GM23338 (cell line): Measurements from ENCODE around the gene TMEM219. TPM values are rescaled to one million over a fixed set of nuclear protein-coding genes. Genes with fewer than 3 reads are reported as not detected.

Experiments used
- ATAC-seq: fragments of 200-7000 bp; cut with Tn5 transposase; 3 replicates; pipeline ENCODE4 v1.9.1; 2020
- DNase-seq: peaks from one replicate; pipeline ENCODE4 v3.0.0-alpha.2; 2015; ENCODE audit warnings: low spot score
- H2AFZ ChIP-seq: fragments of 200-600 bp; sonication (generic); 2 replicates; pipeline ENCODE4 v1.8.0; 2016; ENCODE audit warnings: antibody characterized with exemption, mild to moderate bottlenecking, moderate library complexity
- H3F3A ChIP-seq: fragments of 200-600 bp; sonication (generic); replicated peaks from 2 replicates; pipeline ENCODE4 v1.8.0; 2017; ENCODE audit warnings: antibody characterized with exemption, mixed run types, low read depth
- H3K27ac ChIP-seq: fragments of 200-600 bp; sonication (generic); 2 replicates; pipeline ENCODE4 v1.6.1; 2016; ENCODE audit warnings: low read depth
- H3K27me3 ChIP-seq: fragments of 200-600 bp; sonication (generic); 2 replicates; pipeline ENCODE4 v1.8.0; 2016; ENCODE audit warnings: mild to moderate bottlenecking, mixed run types, moderate library complexity; ENCODE audit not compliant: insufficient read depth
- H3K36me3 ChIP-seq: fragments of 200-600 bp; sonication (generic); 2 replicates; pipeline ENCODE4 v1.8.0; 2016; ENCODE audit warnings: mild to moderate bottlenecking; ENCODE audit not compliant: insufficient read depth
- H3K4me1 ChIP-seq: fragments of 200-600 bp; sonication (generic); 2 replicates; pipeline ENCODE4 v1.8.0; 2016; ENCODE audit warnings: mild to moderate bottlenecking, moderate library complexity; ENCODE audit not compliant: insufficient read depth
- H3K4me2 ChIP-seq: fragments of 200-600 bp; sonication (generic); 2 replicates; pipeline ENCODE4 v1.7.1; 2017; ENCODE audit warnings: mixed run types
- H3K4me3 ChIP-seq: fragments of 200-600 bp; sonication (generic); 2 replicates; pipeline ENCODE4 v1.6.1; 2016; ENCODE audit warnings: mixed run types
- H3K79me2 ChIP-seq: fragments of 200-600 bp; sonication (generic); replicated peaks from 2 replicates; pipeline ENCODE4 v1.8.0; 2017; ENCODE audit warnings: mild to moderate bottlenecking; ENCODE audit not compliant: insufficient read depth
- H3K9me2 ChIP-seq: fragments of 200-600 bp; sonication (generic); 2 replicates; pipeline ENCODE4 v1.8.0; 2017; ENCODE audit not compliant: insufficient read depth
- H4K20me1 ChIP-seq: fragments of 200-600 bp; sonication (generic); replicated peaks from 2 replicates; pipeline ENCODE4 v1.8.0; 2017; ENCODE audit warnings: mild to moderate bottlenecking; ENCODE audit not compliant: insufficient read depth
- H3K27ac Mint-ChIP-seq: 2 replicates; pipeline ENCODE4 v1.8.0; 2020; ENCODE audit warnings: inconsistent platforms, mild to moderate bottlenecking, moderate library complexity, mixed read lengths
- H3K27me3 Mint-ChIP-seq: 3 replicates; pipeline ENCODE4 v1.8.0; 2022; ENCODE audit warnings: low read depth, mild to moderate bottlenecking, moderate library complexity, mixed read lengths, inconsistent platforms; ENCODE audit not compliant: insufficient read depth, poor library complexity
- H3K36me3 Mint-ChIP-seq: 3 replicates; pipeline ENCODE4 v1.8.0; 2021; ENCODE audit warnings: low read depth, mild to moderate bottlenecking, inconsistent platforms, moderate library complexity, mixed read lengths
- H3K4me1 Mint-ChIP-seq: 3 replicates; pipeline ENCODE4 v1.8.0; 2020; ENCODE audit warnings: mild to moderate bottlenecking, inconsistent platforms, mixed read lengths
- H3K4me3 Mint-ChIP-seq: 3 replicates; pipeline ENCODE4 v1.8.0; 2021; ENCODE audit warnings: moderate library complexity, mild to moderate bottlenecking, inconsistent platforms, mixed read lengths
- H3K9me3 Mint-ChIP-seq: 3 replicates; pipeline ENCODE4 v1.8.0; 2020; ENCODE audit warnings: moderate library complexity, mild to moderate bottlenecking, inconsistent platforms, mixed read lengths
- CREB1 ChIP-seq: fragments of 250-450 bp; sonication (Bioruptor Pico); IDR thresholded peaks from 2 replicates; pipeline ENCODE4 v1.5.0; 2020; ENCODE audit warnings: low read depth, mild to moderate bottlenecking, moderate library complexity
- EZH2 ChIP-seq: fragments of 200-600 bp; sonication (generic); IDR thresholded peaks from one replicate; pipeline ENCODE4 v1.8.0; 2017; ENCODE audit warnings: antibody characterized with exemption, mild to moderate bottlenecking, low read depth; ENCODE audit not compliant: unreplicated experiment
- EZH2phosphoT487 ChIP-seq: fragments of 200-600 bp; sonication (generic); IDR thresholded peaks from one replicate; pipeline ENCODE4 v1.8.1; 2018; ENCODE audit warnings: antibody characterized with exemption; ENCODE audit not compliant: unreplicated experiment
- JUNB ChIP-seq: IDR thresholded peaks from one replicate; pipeline ENCODE4 v1.6.1; 2016; ENCODE audit warnings: antibody characterized with exemption; ENCODE audit not compliant: unreplicated experiment
- POLR2AphosphoS5 ChIP-seq: IDR thresholded peaks from 2 replicates; pipeline ENCODE4 v1.6.1; 2016; ENCODE audit warnings: antibody characterized with exemption, low read depth
- STAT1 ChIP-seq: IDR thresholded peaks from one replicate; pipeline ENCODE4 v1.6.1; 2016; ENCODE audit warnings: antibody characterized with exemption; ENCODE audit not compliant: unreplicated experiment
- ZNF331 ChIP-seq: fragments of 250-450 bp; sonication (Bioruptor Pico); IDR thresholded peaks from 2 replicates; pipeline ENCODE4 v1.5.0; 2020; ENCODE audit warnings: low read depth, mild to moderate bottlenecking, moderate library complexity
- polyA plus RNA-seq: library from polyadenylated mRNA; unstranded; fragments of >200 nt; fragmentation: Nextera tagmentation; extraction: Ambion mirVana; gene quantifications from 2 replicates; pipeline ENCODE4 v1.2.1, GENCODE V29; 2016
- total RNA-seq: library from RNA; depleted of rRNA; stranded (reverse); fragments of >200 nt; shearing (Covaris generic); gene quantifications from 2 replicates; pipeline ENCODE4 v1.2.3, GENCODE V29; 2014
- TF ChIP-seq, protein P1 (sequence below): fragments of 250-450 bp; sonication (Bioruptor Pico); IDR thresholded peaks from 2 replicates; pipeline ENCODE4 v1.5.0; 2020; ENCODE audit warnings: mild to moderate bottlenecking, moderate library complexity
- TF ChIP-seq, protein P2 (sequence below), 2 experiments: fragments of 200-600 bp in 1 of 2; sonication (generic) in 1 of 2; conservative IDR thresholded peaks; 2 replicates each; pipeline versions ENCODE4 v1.5.1 to v1.6.1; 2016 to 2017; ENCODE audit warnings: antibody characterized with exemption in 2 of 2, low read depth in 2 of 2, mild to moderate bottlenecking in 2 of 2, moderate library complexity in 1 of 2
- TF ChIP-seq, protein P3 (sequence below): IDR thresholded peaks from 2 replicates; pipeline ENCODE4 v1.6.1; 2016; ENCODE audit warnings: antibody characterized with exemption

The TMEM219 gene
- total and polyA plus RNA-seq, 2 experiments from 2014 or later = 50.0 to 82.3 TPM

DNA sequence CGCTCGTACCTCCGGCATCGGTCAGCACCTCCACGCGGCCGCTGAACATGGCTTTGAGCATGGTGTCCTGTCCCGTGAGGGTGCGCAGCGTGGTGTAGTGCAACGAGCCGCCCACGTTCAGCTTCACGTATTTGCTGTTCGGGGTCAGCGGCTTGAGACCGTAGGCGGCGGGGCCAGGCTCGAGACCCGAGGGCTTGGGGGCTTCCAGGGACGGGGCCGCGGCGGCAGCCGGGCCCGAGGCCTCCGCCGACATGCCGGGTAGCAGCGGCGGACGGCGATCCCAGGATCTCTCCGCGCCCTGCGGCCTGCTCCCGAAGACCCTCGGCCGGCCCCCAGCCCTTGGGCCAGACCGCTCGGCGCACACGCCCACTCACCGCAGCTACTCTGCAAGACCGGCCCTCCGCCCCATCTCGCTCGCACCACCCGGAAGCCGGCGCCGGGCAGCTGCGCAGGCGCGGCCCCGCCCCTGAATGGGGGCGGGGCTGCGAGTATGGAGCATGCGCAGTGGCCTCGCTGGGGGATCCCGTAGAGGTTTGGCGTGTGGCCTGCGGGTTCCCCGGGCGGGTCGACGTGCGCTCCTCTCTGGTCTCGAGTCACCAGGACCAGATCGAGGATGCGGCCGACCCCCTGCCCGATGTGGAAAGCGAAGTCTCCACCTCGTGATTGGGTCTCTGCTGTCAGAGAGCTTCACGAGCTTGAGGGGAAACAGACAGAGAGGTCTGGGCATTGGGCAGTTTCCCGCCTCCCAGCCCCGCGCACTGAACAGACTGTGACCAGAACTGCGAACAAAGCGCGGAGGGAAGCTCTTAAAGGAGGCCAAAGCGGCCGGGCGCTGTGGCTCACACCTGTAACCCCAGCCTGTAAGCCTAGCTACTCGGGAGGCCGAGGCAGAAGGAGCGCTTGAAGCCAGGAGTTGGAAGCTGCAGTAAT, 35.8 kb upstream of the TMEM219 start, which contains the start of gene KCTD13:
Gene KCTD13 (minus strand): TSS at position 446 of the 930 bp plus-strand sequence. CDS start 193 bp downstream, at position 253.
- Mint-ChIP-seq H3K27ac (peak within 1 kb of the TSS; percentile 98), H3K9me3 (no peaks in the 10 kb centered on the region), H3K27me3 (peaks cover 3% of the 10 kb centered on the region), H3K4me1 (peaks cover 19% of the 10 kb centered on the region), H3K36me3 (peaks cover 10% of the 10 kb centered on the region; the same call in 2 of the 3 replicates), H3K4me3 (peak within 1 kb of the TSS; percentile 87)
- peaks cover 14% of the 10 kb centered on the region; the same call in 1 of the 2 replicates for H3K4me1 ChIP-seq
- no peaks in the 10 kb centered on the region; the same call in none of the 2 replicates for H4K20me1 ChIP-seq
- no peaks in the 10 kb centered on the region for H3K27me3 ChIP-seq
- TF ChIP-seq, protein P1, sequence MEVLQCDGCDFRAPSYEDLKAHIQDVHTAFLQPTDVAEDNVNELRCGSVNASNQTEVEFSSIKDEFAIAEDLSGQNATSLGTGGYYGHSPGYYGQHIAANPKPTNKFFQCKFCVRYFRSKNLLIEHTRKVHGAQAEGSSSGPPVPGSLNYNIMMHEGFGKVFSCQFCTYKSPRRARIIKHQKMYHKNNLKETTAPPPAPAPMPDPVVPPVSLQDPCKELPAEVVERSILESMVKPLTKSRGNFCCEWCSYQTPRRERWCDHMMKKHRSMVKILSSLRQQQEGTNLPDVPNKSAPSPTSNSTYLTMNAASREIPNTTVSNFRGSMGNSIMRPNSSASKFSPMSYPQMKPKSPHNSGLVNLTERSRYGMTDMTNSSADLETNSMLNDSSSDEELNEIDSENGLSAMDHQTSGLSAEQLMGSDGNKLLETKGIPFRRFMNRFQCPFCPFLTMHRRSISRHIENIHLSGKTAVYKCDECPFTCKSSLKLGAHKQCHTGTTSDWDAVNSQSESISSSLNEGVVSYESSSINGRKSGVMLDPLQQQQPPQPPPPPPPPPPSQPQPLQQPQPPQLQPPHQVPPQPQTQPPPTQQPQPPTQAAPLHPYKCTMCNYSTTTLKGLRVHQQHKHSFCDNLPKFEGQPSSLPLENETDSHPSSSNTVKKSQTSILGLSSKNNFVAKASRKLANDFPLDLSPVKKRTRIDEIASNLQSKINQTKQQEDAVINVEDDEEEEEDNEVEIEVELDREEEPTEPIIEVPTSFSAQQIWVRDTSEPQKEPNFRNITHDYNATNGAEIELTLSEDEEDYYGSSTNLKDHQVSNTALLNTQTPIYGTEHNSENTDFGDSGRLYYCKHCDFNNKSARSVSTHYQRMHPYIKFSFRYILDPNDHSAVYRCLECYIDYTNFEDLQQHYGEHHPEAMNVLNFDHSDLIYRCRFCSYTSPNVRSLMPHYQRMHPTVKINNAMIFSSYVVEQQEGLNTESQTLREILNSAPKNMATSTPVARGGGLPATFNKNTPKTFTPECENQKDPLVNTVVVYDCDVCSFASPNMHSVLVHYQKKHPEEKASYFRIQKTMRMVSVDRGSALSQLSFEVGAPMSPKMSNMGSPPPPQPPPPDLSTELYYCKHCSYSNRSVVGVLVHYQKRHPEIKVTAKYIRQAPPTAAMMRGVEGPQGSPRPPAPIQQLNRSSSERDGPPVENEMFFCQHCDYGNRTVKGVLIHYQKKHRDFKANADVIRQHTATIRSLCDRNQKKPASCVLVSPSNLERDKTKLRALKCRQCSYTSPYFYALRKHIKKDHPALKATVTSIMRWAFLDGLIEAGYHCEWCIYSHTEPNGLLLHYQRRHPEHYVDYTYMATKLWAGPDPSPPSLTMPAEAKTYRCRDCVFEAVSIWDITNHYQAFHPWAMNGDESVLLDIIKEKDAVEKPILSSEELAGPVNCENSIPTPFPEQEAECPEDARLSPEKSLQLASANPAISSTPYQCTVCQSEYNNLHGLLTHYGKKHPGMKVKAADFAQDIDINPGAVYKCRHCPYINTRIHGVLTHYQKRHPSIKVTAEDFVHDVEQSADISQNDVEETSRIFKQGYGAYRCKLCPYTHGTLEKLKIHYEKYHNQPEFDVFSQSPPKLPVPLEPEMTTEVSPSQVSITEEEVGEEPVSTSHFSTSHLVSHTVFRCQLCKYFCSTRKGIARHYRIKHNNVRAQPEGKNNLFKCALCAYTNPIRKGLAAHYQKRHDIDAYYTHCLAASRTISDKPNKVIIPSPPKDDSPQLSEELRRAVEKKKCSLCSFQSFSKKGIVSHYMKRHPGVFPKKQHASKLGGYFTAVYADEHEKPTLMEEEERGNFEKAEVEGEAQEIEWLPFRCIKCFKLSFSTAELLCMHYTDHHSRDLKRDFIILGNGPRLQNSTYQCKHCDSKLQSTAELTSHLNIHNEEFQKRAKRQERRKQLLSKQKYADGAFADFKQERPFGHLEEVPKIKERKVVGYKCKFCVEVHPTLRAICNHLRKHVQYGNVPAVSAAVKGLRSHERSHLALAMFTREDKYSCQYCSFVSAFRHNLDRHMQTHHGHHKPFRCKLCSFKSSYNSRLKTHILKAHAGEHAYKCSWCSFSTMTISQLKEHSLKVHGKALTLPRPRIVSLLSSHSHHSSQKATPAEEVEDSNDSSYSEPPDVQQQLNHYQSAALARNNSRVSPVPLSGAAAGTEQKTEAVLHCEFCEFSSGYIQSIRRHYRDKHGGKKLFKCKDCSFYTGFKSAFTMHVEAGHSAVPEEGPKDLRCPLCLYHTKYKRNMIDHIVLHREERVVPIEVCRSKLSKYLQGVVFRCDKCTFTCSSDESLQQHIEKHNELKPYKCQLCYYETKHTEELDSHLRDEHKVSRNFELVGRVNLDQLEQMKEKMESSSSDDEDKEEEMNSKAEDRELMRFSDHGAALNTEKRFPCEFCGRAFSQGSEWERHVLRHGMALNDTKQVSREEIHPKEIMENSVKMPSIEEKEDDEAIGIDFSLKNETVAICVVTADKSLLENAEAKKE = no peak
- peak; percentile 99 for TF ChIP-seq POLR2AphosphoS5
- peaks cover 25% of the 10 kb centered on the region for H3K79me2 ChIP-seq
- DNase-seq (peak; percentile 94), ATAC-seq (peak; percentile 96)
- peak within 1 kb of the TSS; percentile 96 for H3K4me2 ChIP-seq
- peak within 1 kb of the TSS; percentile 95 for H2AFZ ChIP-seq
- H3K36me3 ChIP-seq = no peaks in the 10 kb centered on the region
- H3F3A ChIP-seq = peaks cover 5% of the 10 kb centered on the region; the same call in 1 of the 2 replicates
- H3K9me2 ChIP-seq = no peaks in the 10 kb centered on the region
- peak within 1 kb of the TSS; percentile 90; the same call in 1 of the 2 replicates for H3K27ac ChIP-seq
- H3K4me3 ChIP-seq = peak within 1 kb of the TSS; percentile 91

DNA sequence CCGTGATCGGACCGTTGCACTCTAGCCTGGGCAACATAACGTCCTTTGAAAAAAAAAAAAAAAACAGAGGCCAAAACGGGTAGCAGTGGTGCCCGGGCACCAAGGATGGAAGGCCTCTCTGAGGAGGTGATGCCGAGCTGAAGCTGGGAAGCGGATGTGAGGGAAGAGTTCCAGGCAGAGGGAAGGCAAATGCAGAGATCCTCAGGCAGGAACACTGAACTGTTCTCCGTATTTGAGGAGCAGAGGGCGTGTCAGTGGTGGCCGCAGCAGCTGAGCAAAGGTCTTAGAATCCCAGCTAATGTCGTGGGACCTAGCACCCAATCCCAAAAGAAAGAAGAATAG, 35.2 kb upstream of the TMEM219 start:
- peak; percentile 33 for DNase-seq
- Histone ChIP-seq H3K4me1 (peaks cover 14% of the 10 kb centered on the region; the same call in 1 of the 2 replicates), H3K27ac (peak overlapping the region; percentile 90; the same call in 1 of the 2 replicates), H3K4me3 (peak overlapping the region; percentile 91), H3K27me3 (no peaks in the 10 kb centered on the region), H3K36me3 (no peaks in the 10 kb centered on the region), H4K20me1 (no peaks in the 10 kb centered on the region; the same call in 1 of the 2 replicates), H3K4me2 (peak overlapping the region; percentile 92), H2AFZ (peak overlapping the region; percentile 95), H3K79me2 (peaks cover 25% of the 10 kb centered on the region), H3F3A (peaks cover 5% of the 10 kb centered on the region; the same call in 1 of the 2 replicates), H3K9me2 (no peaks in the 10 kb centered on the region)
- peaks cover 5% of the 10 kb centered on the region; the same call in 2 of the 3 replicates for H3K36me3 Mint-ChIP-seq
- peaks cover 3% of the 10 kb centered on the region for H3K27me3 Mint-ChIP-seq
- peak overlapping the region; percentile 63 for H3K27ac Mint-ChIP-seq
- no peaks in the 10 kb centered on the region for H3K9me3 Mint-ChIP-seq
- peak overlapping the region; percentile 87 for H3K4me3 Mint-ChIP-seq
- ATAC-seq = peak; percentile 16
- H3K4me1 Mint-ChIP-seq = peaks cover 19% of the 10 kb centered on the region
- TF ChIP-seq EZH2 = no peak
- no peak for TF ChIP-seq ZNF331 (CRISPR knock-in tag)
- TF ChIP-seq EZH2phosphoT487 = no peak
- TF ChIP-seq, protein P2, sequence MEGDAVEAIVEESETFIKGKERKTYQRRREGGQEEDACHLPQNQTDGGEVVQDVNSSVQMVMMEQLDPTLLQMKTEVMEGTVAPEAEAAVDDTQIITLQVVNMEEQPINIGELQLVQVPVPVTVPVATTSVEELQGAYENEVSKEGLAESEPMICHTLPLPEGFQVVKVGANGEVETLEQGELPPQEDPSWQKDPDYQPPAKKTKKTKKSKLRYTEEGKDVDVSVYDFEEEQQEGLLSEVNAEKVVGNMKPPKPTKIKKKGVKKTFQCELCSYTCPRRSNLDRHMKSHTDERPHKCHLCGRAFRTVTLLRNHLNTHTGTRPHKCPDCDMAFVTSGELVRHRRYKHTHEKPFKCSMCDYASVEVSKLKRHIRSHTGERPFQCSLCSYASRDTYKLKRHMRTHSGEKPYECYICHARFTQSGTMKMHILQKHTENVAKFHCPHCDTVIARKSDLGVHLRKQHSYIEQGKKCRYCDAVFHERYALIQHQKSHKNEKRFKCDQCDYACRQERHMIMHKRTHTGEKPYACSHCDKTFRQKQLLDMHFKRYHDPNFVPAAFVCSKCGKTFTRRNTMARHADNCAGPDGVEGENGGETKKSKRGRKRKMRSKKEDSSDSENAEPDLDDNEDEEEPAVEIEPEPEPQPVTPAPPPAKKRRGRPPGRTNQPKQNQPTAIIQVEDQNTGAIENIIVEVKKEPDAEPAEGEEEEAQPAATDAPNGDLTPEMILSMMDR (conservative IDR thresholded peaks at IDR 0.05; ENCODE audit: low read depth in 2 of 2) = no peak
- TF ChIP-seq STAT1 = no peak
- no peak for TF ChIP-seq CREB1 (CRISPR knock-in tag)
- no peak for TF ChIP-seq JUNB
- TF ChIP-seq, protein P3, sequence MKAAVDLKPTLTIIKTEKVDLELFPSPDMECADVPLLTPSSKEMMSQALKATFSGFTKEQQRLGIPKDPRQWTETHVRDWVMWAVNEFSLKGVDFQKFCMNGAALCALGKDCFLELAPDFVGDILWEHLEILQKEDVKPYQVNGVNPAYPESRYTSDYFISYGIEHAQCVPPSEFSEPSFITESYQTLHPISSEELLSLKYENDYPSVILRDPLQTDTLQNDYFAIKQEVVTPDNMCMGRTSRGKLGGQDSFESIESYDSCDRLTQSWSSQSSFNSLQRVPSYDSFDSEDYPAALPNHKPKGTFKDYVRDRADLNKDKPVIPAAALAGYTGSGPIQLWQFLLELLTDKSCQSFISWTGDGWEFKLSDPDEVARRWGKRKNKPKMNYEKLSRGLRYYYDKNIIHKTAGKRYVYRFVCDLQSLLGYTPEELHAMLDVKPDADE = no peak
